ENCODE data around the gene LPIN1.

DNA sequence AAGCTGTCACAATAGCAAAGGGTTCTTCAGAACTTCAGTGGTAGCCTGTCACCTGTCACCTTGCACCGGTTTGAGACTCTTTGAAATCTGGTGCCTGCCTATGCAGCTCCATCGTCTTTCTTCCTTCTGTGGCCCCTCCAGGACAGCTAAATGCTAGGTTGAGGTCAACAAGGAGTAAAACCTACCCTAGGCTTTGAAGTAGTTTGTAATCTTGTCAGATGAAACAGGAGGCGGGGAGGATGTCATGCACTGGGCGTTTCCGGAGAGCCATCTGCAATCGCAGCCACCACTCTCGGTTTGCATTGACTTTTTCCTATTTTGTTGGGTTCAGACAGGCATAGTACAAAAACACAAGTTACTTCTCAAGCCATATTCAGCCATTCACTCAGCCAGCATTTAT, 116.7 kb downstream of the LPIN1 start:
- TF ChIP-seq, protein P1, sequence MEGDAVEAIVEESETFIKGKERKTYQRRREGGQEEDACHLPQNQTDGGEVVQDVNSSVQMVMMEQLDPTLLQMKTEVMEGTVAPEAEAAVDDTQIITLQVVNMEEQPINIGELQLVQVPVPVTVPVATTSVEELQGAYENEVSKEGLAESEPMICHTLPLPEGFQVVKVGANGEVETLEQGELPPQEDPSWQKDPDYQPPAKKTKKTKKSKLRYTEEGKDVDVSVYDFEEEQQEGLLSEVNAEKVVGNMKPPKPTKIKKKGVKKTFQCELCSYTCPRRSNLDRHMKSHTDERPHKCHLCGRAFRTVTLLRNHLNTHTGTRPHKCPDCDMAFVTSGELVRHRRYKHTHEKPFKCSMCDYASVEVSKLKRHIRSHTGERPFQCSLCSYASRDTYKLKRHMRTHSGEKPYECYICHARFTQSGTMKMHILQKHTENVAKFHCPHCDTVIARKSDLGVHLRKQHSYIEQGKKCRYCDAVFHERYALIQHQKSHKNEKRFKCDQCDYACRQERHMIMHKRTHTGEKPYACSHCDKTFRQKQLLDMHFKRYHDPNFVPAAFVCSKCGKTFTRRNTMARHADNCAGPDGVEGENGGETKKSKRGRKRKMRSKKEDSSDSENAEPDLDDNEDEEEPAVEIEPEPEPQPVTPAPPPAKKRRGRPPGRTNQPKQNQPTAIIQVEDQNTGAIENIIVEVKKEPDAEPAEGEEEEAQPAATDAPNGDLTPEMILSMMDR (IDR thresholded peaks at IDR 0.05), result no peak
- TF ChIP-seq POLR2AphosphoS5 (IDR thresholded peaks at IDR 0.05), result no peak
- TF ChIP-seq POLR2A (IDR thresholded peaks at IDR 0.05), result no peak
- TF ChIP-seq EP300 (IDR thresholded peaks at IDR 0.05), result no peak
